ENCODE measurements around the gene INHBA. TPM values are rescaled to one million over a fixed set of nuclear protein-coding genes. Genes with fewer than 3 reads are reported as not detected.

The INHBA gene
- total RNA-seq, 1 experiment from 2014 or later: 1.7 TPM

GRCh38 chr7:41752615-41753014, 49.7 kb upstream of the INHBA start:
- Histone ChIP-seq H4K91ac (ENCODE audit: insufficient read length, low read depth, low read length) (no peak overlapping the region), H3K79me1 (ENCODE audit: insufficient read depth, low read depth, low read length, poor library complexity, severe bottlenecking) (no peaks in the 10 kb centered on the region), H3K9me3 (ENCODE audit: control insufficient read depth, low read depth, low read length) (peaks cover 17% of the 10 kb centered on the region), H3K4me1 (ENCODE audit: insufficient read depth, low read length) (no peaks in the 10 kb centered on the region), H2AFZ (ENCODE audit: low read length) (no peak overlapping the region), H2BK5ac (ENCODE audit: insufficient read length, low read length) (no peak overlapping the region), H3K27ac (ENCODE audit: insufficient read length, low read depth, low read length) (no peak overlapping the region), H3T11ph (ENCODE audit: low read length) (no peak overlapping the region), H3K18ac (ENCODE audit: insufficient read length, low read depth, low read length) (no peak overlapping the region), H4K20me1 (ENCODE audit: control insufficient read depth, insufficient read depth, insufficient read length) (no peaks in the 10 kb centered on the region), H2AK5ac (ENCODE audit: insufficient read length, low read length) (no peak overlapping the region), H2BK12ac (ENCODE audit: insufficient read length, low read depth, low read length) (no peak overlapping the region), H4K5ac (ENCODE audit: insufficient read length, low read depth, low read length) (no peak overlapping the region), H2BK120ac (ENCODE audit: low read depth, low read length, poor library complexity, severe bottlenecking) (no peak overlapping the region), H3K4ac (ENCODE audit: low read depth, low read length) (no peak overlapping the region), H3K14ac (ENCODE audit: insufficient read depth, low read length) (no peak overlapping the region), H3K23ac (ENCODE audit: insufficient read length, low read depth, low read length) (no peak overlapping the region), H3K4me2 (ENCODE audit: insufficient read depth, insufficient read length, low read length) (no peak overlapping the region), H3K79me2 (ENCODE audit: insufficient read depth, low read length) (no peaks in the 10 kb centered on the region), H3K56ac (ENCODE audit: insufficient read length, low read depth, low read length) (no peak overlapping the region), H2BK20ac (ENCODE audit: low read depth, low read length, poor library complexity, severe bottlenecking) (no peak overlapping the region), H3K23me2 (ENCODE audit: insufficient read length, low read depth, low read length, poor library complexity, severe bottlenecking) (no peaks in the 10 kb centered on the region), H3K27me3 (ENCODE audit: insufficient read depth, low read length) (no peaks in the 10 kb centered on the region), H3K9ac (ENCODE audit: extremely low read depth, insufficient read length, low read length) (no peak overlapping the region), H4K8ac (replicated peaks; ENCODE audit: insufficient read length, low read depth, low read length) (no peak overlapping the region), H2BK15ac (ENCODE audit: low read depth, low read length) (no peak overlapping the region)
- peaks cover 10 to 33% (median 23%) of the 10 kb centered on the region in 3 experiments for H3K36me3 Mint-ChIP-seq (ENCODE audit: insufficient read depth in 1 of 3, low read depth in 3 of 3)
- H3K27ac Mint-ChIP-seq: no peak overlapping the region
- WGBS (ENCODE audit: extremely low coverage, insufficient read length, low lambda C conversion rate): no CpG with 5 or more reads among the region's 2 CpGs
- H3K9me3 Mint-ChIP-seq: peaks cover 60 to 61% of the 10 kb centered on the region in 2 experiments
- H3K4me1 Mint-ChIP-seq: no peaks in the 10 kb centered on the region
- no peak overlapping the region for H3K4me3 Mint-ChIP-seq
- H3K27me3 Mint-ChIP-seq (ENCODE audit: low read depth): no peaks in the 10 kb centered on the region; the same call in 1 of the 2 replicates
- TF ChIP-seq CTCF (conservative IDR thresholded peaks at IDR 0.05): no peak
- DNase-seq: no peak
